B cell (primary cell): ENCODE measurements around the gene CCR3. TPM values are rescaled to one million over a fixed set of nuclear protein-coding genes. Genes with fewer than 3 reads are reported as not detected.

Source experiments
- ATAC-seq: fragments of 200-7000 bp; cut with Tn5 transposase; one replicate; pipeline ENCODE4 v1.10.0; 2021; ENCODE audit warnings: low read depth, mild to moderate bottlenecking, moderate number of reproducible peaks, moderate library complexity
- CTCF ChIA-PET: fragments of 350-600 bp; sonication (Branson Sonifier 250); formaldehyde crosslinking; loops from one replicate; lab custom pipeline; 2021; ENCODE audit warnings: antibody characterized with exemption, inconsistent platforms; lab: Charles Lee
- POLR2A ChIA-PET: fragments of 350-600 bp; sonication (Branson Sonifier 250); formaldehyde crosslinking; loops from one replicate; lab custom pipeline; 2021; ENCODE audit warnings: antibody characterized with exemption; lab: Charles Lee
- DNase-seq: peaks from one replicate; pipeline ENCODE4 v3.0.0; 2013
- H2AFZ ChIP-seq: 2 replicates; pipeline ENCODE4 v1.6.1; 2012; ENCODE audit warnings: mild to moderate bottlenecking, low read depth, low read length; ENCODE audit not compliant: insufficient read depth, poor library complexity, severe bottlenecking
- H3K27ac ChIP-seq, 2 donors: 1 replicate in 1 of 2; 2 replicates in 1 of 2; pipeline ENCODE4 v1.5.1; 2012 to 2013; ENCODE audit warnings: low read length in 2 of 2, mild to moderate bottlenecking in 2 of 2, moderate library complexity in 1 of 2
- H3K27me3 ChIP-seq, 4 experiments: fragments of 200-600 bp in 1 of 4; sonication (generic) in 1 of 4; replicated peaks in 1 of 4; 1 replicate in 2 of 4; 2 replicates in 2 of 4; pipeline versions ENCODE4 v1.6.1 to v1.7.0; 2013 to 2016; ENCODE audit warnings: low read length in 3 of 4, mild to moderate bottlenecking in 2 of 4, mixed read lengths in 1 of 4, moderate library complexity in 1 of 4; ENCODE audit not compliant: insufficient read depth in 4 of 4, control insufficient read depth in 3 of 4; ENCODE audit errors: control extremely low read depth in 1 of 4
- H3K36me3 ChIP-seq, 2 experiments: replicated peaks in 1 of 2; 1 replicate in 1 of 2; 2 replicates in 1 of 2; pipeline versions ENCODE4 v1.6.1 to v1.7.1; 2013; ENCODE audit warnings: low read length in 1 of 2; ENCODE audit not compliant: insufficient read depth in 2 of 2, control insufficient read depth in 1 of 2; ENCODE audit errors: control extremely low read depth in 1 of 2, extremely low read depth in 1 of 2
- H3K4me1 ChIP-seq, 2 donors: fragments of 200-600 bp in 1 of 2; sonication (generic) in 1 of 2; 1 replicate in 1 of 2; 2 replicates in 1 of 2; pipeline versions ENCODE4 v1.5.1 to v1.6.1; 2013 to 2017; ENCODE audit warnings: low read length in 2 of 2; ENCODE audit not compliant: control insufficient read depth in 2 of 2, insufficient read depth in 2 of 2
- H3K4me2 ChIP-seq: replicated peaks from 2 replicates; pipeline ENCODE3; 2012; ENCODE audit warnings: mild to moderate bottlenecking, low read depth, low read length; ENCODE audit not compliant: poor library complexity, severe bottlenecking
- H3K4me3 ChIP-seq, 5 experiments: fragments of 200-600 bp in 1 of 5; sonication (generic) in 1 of 5; 1 replicate in 3 of 5; 2 replicates in 2 of 5; pipeline versions ENCODE4 v1.5.1 to v1.7.0; 2011 to 2016; ENCODE audit warnings: low read length in 4 of 5, mild to moderate bottlenecking in 4 of 5, low read depth in 2 of 5, control low read depth in 1 of 5, moderate library complexity in 1 of 5; ENCODE audit not compliant: insufficient read depth in 1 of 5; ENCODE audit errors: control extremely low read depth in 1 of 5, extremely low read depth in 1 of 5
- H3K79me2 ChIP-seq: fragments of 200-600 bp; sonication (generic); one replicate; pipeline ENCODE4 v1.6.0; 2016; ENCODE audit warnings: low read length; ENCODE audit not compliant: control insufficient read depth, insufficient read depth
- H3K9ac ChIP-seq: fragments of 200-600 bp; sonication (generic); 2 replicates; pipeline ENCODE4 v1.6.1; 2017; ENCODE audit warnings: mild to moderate bottlenecking, low read length, moderate library complexity
- H3K9me3 ChIP-seq, 3 donors: one replicate each; pipeline versions ENCODE4 v1.6.1 to v1.7.1; 2013; ENCODE audit warnings: low read length in 2 of 3; ENCODE audit not compliant: control insufficient read depth in 2 of 3, insufficient read depth in 1 of 3; ENCODE audit errors: control extremely low read depth in 1 of 3
- H4K20me1 ChIP-seq: 2 replicates; pipeline ENCODE4 v1.6.0; 2012; ENCODE audit warnings: mild to moderate bottlenecking, low read length; ENCODE audit not compliant: insufficient read depth, control insufficient read depth, poor library complexity, severe bottlenecking
- H3K27ac Mint-ChIP-seq: one replicate; pipeline ENCODE4 v1.8.0; 2021; ENCODE audit warnings: mixed read lengths
- H3K27me3 Mint-ChIP-seq: one replicate; pipeline ENCODE4 v1.8.0; 2021; ENCODE audit warnings: mixed read lengths
- H3K4me1 Mint-ChIP-seq: one replicate; pipeline ENCODE4 v1.8.0; 2021; ENCODE audit warnings: mixed read lengths
- H3K4me3 Mint-ChIP-seq: one replicate; pipeline ENCODE4 v1.8.0; 2021; ENCODE audit warnings: mixed read lengths
- H3K9me3 Mint-ChIP-seq: one replicate; pipeline ENCODE4 v1.8.0; 2022; ENCODE audit warnings: mixed read lengths; ENCODE audit not compliant: insufficient read depth
- CTCF ChIP-seq: fragments of 200-600 bp; IDR thresholded peaks from one replicate; pipeline ENCODE4 v1.8.0; 2022; ENCODE audit warnings: antibody characterized with exemption, mild to moderate bottlenecking
- EZH2 ChIP-seq: IDR thresholded peaks from 2 replicates; pipeline ENCODE4 v1.6.1; 2012; ENCODE audit warnings: borderline replicate concordance, low read depth, mild to moderate bottlenecking, moderate library complexity, low read length; ENCODE audit not compliant: insufficient read depth, poor library complexity, severe bottlenecking
- WGBS: methylation state at CpG from one replicate; pipeline ENCODE4 v1.1.5; 2013; ENCODE audit warnings: missing lambda C conversion rate; ENCODE audit not compliant: insufficient coverage; 5-methylcytosine and 5-hydroxymethylcytosine counted together
- intact Hi-C: fragments of 100-400 bp; cut with micrococcal nuclease; formaldehyde crosslinking; loops from one replicate; pipeline ENCODE4 v1.10.0; 2022
- polyA plus RNA-seq: library from polyadenylated mRNA; depleted of rRNA; stranded (reverse); fragments of >200 nt; gene quantifications from 2 replicates; pipeline ENCODE4 v1.2.3, GENCODE V29; 2012
- total RNA-seq, 2 donors: library from RNA; stranded (reverse); fragments of 120-200 nt in 1 of 2; gene quantifications; 1 replicate in 1 of 2; 2 replicates in 1 of 2; pipeline versions ENCODE4 v1.2.3 to v1.2.4, GENCODE V29; 2013 to 2022

The CCR3 gene
- total and polyA plus RNA-seq, 2 donors (not counting 1 experiment from before 2014, with no cell fraction given) = 0.19 TPM; not detected in 1

- Mint-ChIP-seq H3K4me3 (no peak overlapping the region), H3K27me3 (peaks cover 6% of the 10 kb centered on the region), H3K9me3 (no peaks in the 10 kb centered on the region), H3K4me1 (peaks cover 15% of the 10 kb centered on the region), H3K27ac (no peak overlapping the region)
- peaks cover 9 to 13% of the 10 kb centered on the region in 2 donors for H3K4me1 ChIP-seq
- no peaks in the 10 kb centered on the region for H3K36me3 ChIP-seq
- no peak overlapping the region for H3K4me3 ChIP-seq
- POLR2A ChIA-PET = no interaction called here
- 100% methylated on average over 2 of the region's 2 CpGs for WGBS
- no peak for DNase-seq
- no peaks in the 10 kb centered on the region for H3K9me3 ChIP-seq
- H4K20me1 ChIP-seq = no peaks in the 10 kb centered on the region
- H3K9ac ChIP-seq = no peak overlapping the region
- H3K27me3 ChIP-seq = no peaks in the 10 kb centered on the region
- CTCF ChIA-PET = interaction anchor here (1.0 kb wide), 1 partner anchor 124 kb away, joined by 3 read pairs; no protein-coding TSS in a partner anchor
- intact Hi-C loops = no loop called here
- no peak overlapping the region for H2AFZ ChIP-seq
- no peak for ATAC-seq
- H3K4me2 ChIP-seq = no peak overlapping the region
- H3K27ac ChIP-seq = no peak overlapping the region
- no peaks in the 10 kb centered on the region for H3K79me2 ChIP-seq
- TF ChIP-seq EZH2 (no peak), CTCF (no peak)
Observed at GRCh38 chr3:46243560-46243959, 1.3 kb downstream of the CCR3 start.

GRCh38 chr3:46245146-46245545 is 2.9 kb downstream of the CCR3 start:
- no peak overlapping the region for H3K27ac ChIP-seq
- POLR2A ChIA-PET = no interaction called here
- DNase-seq (no peak), ATAC-seq (no peak)
- no peak overlapping the region for H3K4me2 ChIP-seq
- H3K4me3 Mint-ChIP-seq = no peak overlapping the region
- no peaks in the 10 kb centered on the region for H3K36me3 ChIP-seq
- H3K9me3 ChIP-seq = no peaks in the 10 kb centered on the region
- no peaks in the 10 kb centered on the region for H3K27me3 ChIP-seq
- no CpG with 5 or more reads among the region's 3 CpGs for WGBS
- H3K4me3 ChIP-seq = no peak overlapping the region
- intact Hi-C loops = no loop called here
- peaks cover 9 to 13% of the 10 kb centered on the region in 2 donors for H3K4me1 ChIP-seq
- TF ChIP-seq CTCF (no peak), EZH2 (no peak)
- no peaks in the 10 kb centered on the region for H4K20me1 ChIP-seq
- H3K9me3 Mint-ChIP-seq = no peaks in the 10 kb centered on the region
- no peak overlapping the region for H3K9ac ChIP-seq
- no peak overlapping the region for H2AFZ ChIP-seq
- no peaks in the 10 kb centered on the region for H3K79me2 ChIP-seq
- peaks cover 15% of the 10 kb centered on the region for H3K4me1 Mint-ChIP-seq
- no peak overlapping the region for H3K27ac Mint-ChIP-seq
- CTCF ChIA-PET = interaction anchor here (0.7 kb wide), 1 partner anchor 15 kb away, joined by 4 read pairs; no protein-coding TSS in a partner anchor
- peaks cover 3% of the 10 kb centered on the region for H3K27me3 Mint-ChIP-seq
